Measurements from ENCODE around the gene DYNLRB1.

DNA sequence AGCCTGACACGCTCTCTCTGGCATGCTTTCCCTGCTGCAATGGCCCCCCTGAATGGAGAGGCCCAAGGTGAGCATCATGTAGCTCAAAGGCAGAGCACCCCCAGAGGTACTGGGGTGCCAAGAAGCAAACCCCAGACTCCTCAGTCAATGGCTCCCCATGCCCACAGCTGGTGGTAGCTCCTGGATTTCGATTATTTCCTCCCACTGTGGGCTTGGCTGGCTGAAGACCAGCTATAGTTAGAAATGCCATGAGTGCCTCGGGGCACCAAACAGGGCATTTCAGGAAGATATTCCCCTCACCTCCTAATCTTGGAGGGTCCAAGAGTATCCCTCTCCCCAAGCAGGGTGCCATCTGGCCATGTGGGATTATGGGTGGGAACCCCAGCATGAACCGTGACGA lies 59.0 kb downstream of the DYNLRB1 start:
- TF ChIP-seq, protein P1, sequence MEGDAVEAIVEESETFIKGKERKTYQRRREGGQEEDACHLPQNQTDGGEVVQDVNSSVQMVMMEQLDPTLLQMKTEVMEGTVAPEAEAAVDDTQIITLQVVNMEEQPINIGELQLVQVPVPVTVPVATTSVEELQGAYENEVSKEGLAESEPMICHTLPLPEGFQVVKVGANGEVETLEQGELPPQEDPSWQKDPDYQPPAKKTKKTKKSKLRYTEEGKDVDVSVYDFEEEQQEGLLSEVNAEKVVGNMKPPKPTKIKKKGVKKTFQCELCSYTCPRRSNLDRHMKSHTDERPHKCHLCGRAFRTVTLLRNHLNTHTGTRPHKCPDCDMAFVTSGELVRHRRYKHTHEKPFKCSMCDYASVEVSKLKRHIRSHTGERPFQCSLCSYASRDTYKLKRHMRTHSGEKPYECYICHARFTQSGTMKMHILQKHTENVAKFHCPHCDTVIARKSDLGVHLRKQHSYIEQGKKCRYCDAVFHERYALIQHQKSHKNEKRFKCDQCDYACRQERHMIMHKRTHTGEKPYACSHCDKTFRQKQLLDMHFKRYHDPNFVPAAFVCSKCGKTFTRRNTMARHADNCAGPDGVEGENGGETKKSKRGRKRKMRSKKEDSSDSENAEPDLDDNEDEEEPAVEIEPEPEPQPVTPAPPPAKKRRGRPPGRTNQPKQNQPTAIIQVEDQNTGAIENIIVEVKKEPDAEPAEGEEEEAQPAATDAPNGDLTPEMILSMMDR (IDR thresholded peaks at IDR 0.05): no peak
- no peak for TF ChIP-seq POLR2A (IDR thresholded peaks at IDR 0.05)
